Lower leg skin (tissue), 4 donors: ENCODE measurements around the gene RTP5. TPM values are rescaled to one million over a fixed set of nuclear protein-coding genes. Genes with fewer than 3 reads are reported as not detected.

Experiments
- DNase-seq, 2 donors: peaks; one replicate each; pipeline ENCODE4 v3.0.0-alpha.2; 2019; ENCODE audit warnings: low spot score in 2 of 2
- H3K4me3 ChIP-seq: fragments of 200-600 bp; sonication (generic); 2 replicates; pipeline ENCODE4 v1.5.1; 2017; ENCODE audit warnings: mild to moderate bottlenecking, low read depth; ENCODE audit not compliant: poor library complexity, severe bottlenecking
- CTCF ChIP-seq, 3 donors: fragments of 450-650 bp; IDR thresholded peaks; one replicate each; pipeline ENCODE4 v1.5.1; 2016; ENCODE audit warnings: antibody characterized with exemption in 3 of 3, mild to moderate bottlenecking in 3 of 3, moderate library complexity in 2 of 3
- POLR2A ChIP-seq, 2 donors: fragments of 450-650 bp; IDR thresholded peaks; one replicate each; pipeline ENCODE4 v1.6.1; 2016 to 2017; ENCODE audit warnings: antibody characterized with exemption in 2 of 2, mild to moderate bottlenecking in 1 of 2, moderate library complexity in 1 of 2
- WGBS, 2 donors: methylation state at CpG; one replicate each; pipeline ENCODE4 v1.1.5; 2018; 5-methylcytosine and 5-hydroxymethylcytosine counted together
- intact Hi-C: fragments of 100-400 bp; cut with DNase I; formaldehyde crosslinking; loops from one replicate; pipeline ENCODE4 v1.15.0; 2023; ENCODE audit warnings: low total_unique reads
- total RNA-seq, 4 donors: library from RNA; depleted of rRNA; stranded (reverse); fragments of >200 nt; gene quantifications; one replicate each; pipeline ENCODE4 v1.1.0, GENCODE V29; 2016

The RTP5 gene
- total RNA-seq, 4 donors from 2014 or later, result 0.10 to 0.23 TPM; not detected in 2

DNA sequence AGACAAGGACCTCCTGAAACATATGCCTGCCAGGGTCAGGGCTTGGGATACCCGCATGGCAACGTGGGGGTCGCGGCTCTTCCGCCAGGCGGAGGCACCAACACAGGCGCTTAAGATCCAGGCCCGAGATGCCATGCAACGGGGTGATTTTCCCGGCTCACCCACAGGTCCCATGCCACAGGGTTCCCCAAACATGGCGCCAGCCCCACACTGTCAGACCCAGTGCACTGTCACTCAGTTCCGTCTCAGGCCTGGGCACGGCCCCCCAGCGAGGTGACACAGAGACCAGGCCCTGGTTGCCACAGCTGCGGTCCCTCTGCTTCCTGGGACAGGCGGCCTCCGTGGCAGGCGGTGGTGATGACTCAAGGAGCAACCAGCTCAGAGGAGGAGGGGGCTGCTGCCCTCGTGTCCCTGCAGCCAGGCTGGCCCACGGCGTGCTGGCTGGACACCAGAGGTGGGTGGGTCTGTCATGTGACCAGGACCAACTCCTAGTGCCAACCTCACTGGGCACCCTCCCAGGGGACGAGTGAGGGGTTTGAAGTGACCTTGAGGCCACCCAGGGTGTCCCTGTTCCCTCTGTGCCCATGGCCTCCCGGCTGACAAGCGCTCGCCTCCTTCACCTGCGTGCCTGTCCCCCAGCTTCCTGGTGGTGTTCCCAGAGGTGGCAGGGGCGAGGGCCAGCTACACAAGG, 15.7 kb upstream of the RTP5 start:
- peak in 1 of 2 donors; percentile 86 for DNase-seq
- WGBS, 2 donors, result 80 to 83% methylated on average over 13 to 25 of the region's 27 CpGs
- TF ChIP-seq CTCF (IDR thresholded peaks at IDR 0.05), result no peak
- no peak for TF ChIP-seq POLR2A (IDR thresholded peaks at IDR 0.05)
- intact Hi-C loops, result no loop called here
- no peak overlapping the region for H3K4me3 ChIP-seq

DNA sequence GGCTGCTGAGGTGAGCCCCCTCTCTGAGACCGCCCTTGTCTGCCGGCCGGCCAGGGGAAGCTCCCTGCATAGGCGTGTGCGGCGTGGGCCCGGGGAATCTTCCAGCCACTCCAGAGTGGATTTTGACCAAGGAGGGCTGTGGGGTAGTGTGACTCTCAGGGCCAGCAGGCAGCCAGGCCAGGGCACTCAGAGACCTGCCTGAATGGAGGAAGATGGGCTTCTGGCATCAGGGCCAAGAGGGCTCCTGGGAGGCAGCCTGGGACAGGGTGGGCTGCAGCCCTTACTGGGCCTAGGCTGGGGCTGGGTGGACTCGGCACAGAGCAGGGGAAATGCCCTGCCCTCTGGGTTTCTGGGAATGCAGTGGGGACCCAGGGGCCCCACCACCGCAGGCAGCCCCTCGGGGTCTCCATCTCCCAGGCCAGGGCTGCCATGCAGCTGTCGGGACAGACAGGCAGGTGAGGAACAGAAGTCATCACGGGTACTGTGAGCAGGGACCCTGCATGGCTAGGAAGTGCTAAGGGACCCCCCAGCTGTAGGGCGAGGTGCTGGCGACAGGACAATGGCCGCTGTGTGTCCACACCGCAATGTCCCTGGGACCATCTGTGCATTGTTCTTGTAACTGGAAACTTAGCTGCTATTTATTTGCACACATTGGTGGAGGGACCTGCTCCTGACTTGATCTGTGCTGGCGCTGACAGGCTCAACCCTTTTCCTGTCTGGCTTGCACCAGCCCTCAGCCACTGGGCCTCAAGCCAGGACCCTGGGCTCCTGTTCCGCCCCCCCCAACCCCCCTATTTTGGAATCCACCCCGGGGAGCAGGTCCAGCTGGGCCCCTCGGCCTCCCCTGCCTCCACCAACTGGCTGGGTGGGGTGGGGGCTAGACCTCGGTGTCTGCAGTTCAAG, 14.9 kb upstream of the RTP5 start:
- intact Hi-C loops, result no loop called here
- no peak for TF ChIP-seq POLR2A (IDR thresholded peaks at IDR 0.05)
- 63 to 70% methylated on average over 19 to 20 of the region's 21 CpGs for WGBS, 2 donors
- H3K4me3 ChIP-seq, result no peak overlapping the region
- no peak for DNase-seq

GRCh38 chr2:241855245-241855887, 14.2 kb upstream of the RTP5 start:
- intact Hi-C loops, result no loop called here
- DNase-seq, result no peak
- H3K4me3 ChIP-seq, result no peak overlapping the region
- 87% methylated on average over 16 of the region's 18 CpGs for WGBS, 2 donors
- TF ChIP-seq CTCF (IDR thresholded peaks at IDR 0.05), result no peak
- no peak for TF ChIP-seq POLR2A (IDR thresholded peaks at IDR 0.05)

GRCh38 chr2:241855888-241856422, 13.6 kb upstream of the RTP5 start:
- H3K4me3 ChIP-seq, result no peak overlapping the region
- intact Hi-C loops, result no loop called here
- no peak for DNase-seq
- TF ChIP-seq CTCF (IDR thresholded peaks at IDR 0.05), result no peak
- TF ChIP-seq POLR2A (IDR thresholded peaks at IDR 0.05), result no peak
- 77 to 83% methylated on average over 16 to 20 of the region's 20 CpGs for WGBS, 2 donors

GRCh38 chr2:241857041-241857541, 12.4 kb upstream of the RTP5 start:
- H3K4me3 ChIP-seq, result no peak overlapping the region
- DNase-seq, result no peak
- 87 to 90% methylated on average over 27 to 28 of the region's 28 CpGs for WGBS, 2 donors
- TF ChIP-seq CTCF (IDR thresholded peaks at IDR 0.05) (no peak), POLR2A (IDR thresholded peaks at IDR 0.05) (no peak)
- intact Hi-C loops, result no loop called here
